GM19467 (cell line): ENCODE results near the gene MEGF8.
A peak's percentile ranks its signal among the peaks of the same experiment; 100 is the strongest.

ENCODE experiments used
- ATAC-seq: cut with Tn5 transposase; IDR thresholded peaks from one replicate; pipeline ENCODE4 v1.9.1; 2021; ENCODE audit warnings: mild to moderate bottlenecking, moderate library complexity; ENCODE audit not compliant: unreplicated experiment

Gene MEGF8

DNA sequence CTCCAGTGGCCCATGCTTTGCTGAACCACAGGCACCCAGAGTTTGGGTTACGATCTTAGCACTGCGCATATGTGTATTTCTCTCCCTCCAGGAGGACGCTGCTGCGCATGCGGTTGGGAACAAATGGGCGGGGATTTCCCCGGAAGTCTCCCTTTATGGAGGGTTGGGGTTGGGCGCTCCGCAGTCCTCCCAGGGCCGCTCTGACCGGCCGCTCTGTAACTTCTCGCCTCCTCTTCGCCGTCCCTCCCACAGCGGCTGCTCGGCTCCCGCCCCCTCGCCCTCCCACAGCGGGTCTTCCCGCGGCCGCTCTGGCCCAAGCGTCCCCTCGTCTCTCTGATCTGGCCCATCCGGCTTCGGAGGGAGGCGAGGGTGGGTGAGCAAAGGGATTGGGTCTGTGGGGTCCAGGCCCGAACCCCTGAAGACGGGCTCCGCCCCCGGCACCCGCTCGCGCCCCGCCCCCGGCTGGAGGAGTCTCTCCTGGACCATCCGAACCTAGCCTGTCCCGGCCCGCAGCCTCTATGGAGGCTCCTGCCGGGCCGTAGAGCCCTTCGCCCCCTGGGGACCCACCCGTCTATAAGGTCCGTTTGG, at the start of gene MEGF8:
Gene MEGF8 (plus strand): TSS at position 328 of the 588 bp plus-strand sequence. CDS start 609 bp downstream, outside the sequence.
- ATAC-seq = peak; percentile 90

- no peak for ATAC-seq
These were observed 49.2 kb upstream of the MEGF8 start for GRCh38 chr19:42276284-42276683.

DNA sequence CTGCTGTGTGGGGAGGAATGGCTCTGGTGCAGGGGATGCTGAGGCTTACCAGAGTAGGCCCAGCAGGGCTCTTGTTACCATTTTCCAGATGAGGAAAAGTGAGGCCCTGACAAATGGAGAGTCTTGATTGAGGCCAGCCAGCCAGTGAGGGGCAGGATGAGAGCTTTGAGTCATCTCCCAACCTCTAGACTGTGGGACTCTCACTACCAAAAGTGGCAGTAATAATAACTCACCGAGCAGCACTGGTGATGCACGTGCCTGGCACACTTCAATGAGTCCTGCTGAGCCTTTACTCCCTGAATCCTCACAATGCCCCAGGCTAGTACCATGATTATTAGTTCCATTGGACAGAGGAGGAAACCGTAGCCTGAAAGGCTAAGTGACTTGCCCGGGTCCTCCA, 48.6 kb upstream of the MEGF8 start:
- no peak for ATAC-seq

GRCh38 chr19:42277821-42278451, 47.5 kb upstream of the MEGF8 start:
- no peak for ATAC-seq

DNA sequence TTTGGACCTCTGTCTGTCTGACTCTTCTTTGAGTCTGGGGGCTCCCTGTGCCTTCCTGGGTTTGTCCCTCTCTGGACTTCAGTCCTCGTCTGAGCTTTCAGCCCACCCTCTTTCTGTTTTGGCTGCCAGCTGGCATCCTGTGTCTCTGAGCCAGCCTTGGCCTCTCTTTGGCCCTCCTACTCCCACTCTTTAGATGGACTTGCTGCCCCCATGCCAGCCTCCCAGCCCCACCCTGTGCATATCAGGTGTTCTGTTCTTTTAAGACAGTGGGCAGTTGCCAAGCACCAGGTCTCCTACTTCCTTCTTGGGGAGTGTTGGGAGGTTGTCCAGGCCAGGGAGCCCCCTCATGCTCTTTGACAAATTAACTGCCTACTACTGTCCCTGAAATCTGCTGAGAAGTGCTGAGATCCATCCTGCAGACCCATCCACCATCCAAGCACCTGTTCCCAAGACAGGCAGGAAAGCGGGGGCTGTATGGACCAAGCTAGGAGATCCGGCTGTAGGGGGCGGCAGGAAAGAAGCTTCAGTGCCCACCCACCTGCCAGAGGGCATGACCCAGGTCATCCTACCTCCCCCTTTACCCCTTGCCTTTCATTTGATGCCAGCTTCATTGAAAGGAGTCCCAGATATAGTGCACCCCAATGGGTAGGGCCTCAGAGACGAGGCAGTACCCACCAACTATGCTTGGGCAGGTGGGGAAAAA, 46.8 kb upstream of the MEGF8 start:
- no peak for ATAC-seq

GRCh38 chr19:42279155-42279901, 46.1 kb upstream of the MEGF8 start:
- no peak for ATAC-seq

- peak; percentile 25 for ATAC-seq
These were observed 45.3 kb upstream of the MEGF8 start for GRCh38 chr19:42279902-42280814.

- no peak for ATAC-seq
These were observed 44.7 kb upstream of the MEGF8 start for GRCh38 chr19:42280815-42281145.

DNA sequence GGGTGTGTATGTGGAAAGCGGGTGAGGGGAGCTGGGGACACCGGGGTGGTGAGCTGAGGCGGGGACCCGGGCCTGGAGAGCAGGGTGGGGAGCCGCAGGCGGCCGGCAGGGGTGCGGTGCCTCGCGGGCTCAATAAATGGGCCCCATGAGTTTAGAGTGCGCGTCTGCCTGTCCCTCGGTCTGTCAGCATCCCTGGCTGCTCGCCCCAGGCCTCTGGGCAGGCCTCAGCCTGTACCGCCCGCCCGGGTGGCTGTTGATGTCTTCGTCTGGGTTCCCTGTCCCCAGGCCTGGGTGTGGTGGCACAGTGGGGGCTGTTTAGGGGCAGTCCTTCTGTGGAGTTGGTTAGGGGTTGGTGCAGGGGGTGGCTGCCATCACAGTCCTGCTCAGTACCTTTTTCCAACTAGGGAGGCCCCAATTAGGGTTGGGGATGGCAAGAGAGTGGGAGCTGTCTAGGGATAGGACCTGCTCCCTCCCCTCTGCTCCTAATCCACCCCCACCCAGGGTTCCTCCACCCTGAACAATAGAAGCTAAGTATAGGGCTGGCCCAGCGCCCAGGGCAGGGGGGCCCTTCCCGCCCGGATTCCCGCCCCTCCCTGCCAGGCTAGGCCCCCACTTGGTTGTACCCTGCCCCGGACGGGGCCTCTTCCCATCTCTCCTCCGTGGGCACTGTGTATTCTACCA, 44.1 kb upstream of the MEGF8 start:
- no peak for ATAC-seq

DNA sequence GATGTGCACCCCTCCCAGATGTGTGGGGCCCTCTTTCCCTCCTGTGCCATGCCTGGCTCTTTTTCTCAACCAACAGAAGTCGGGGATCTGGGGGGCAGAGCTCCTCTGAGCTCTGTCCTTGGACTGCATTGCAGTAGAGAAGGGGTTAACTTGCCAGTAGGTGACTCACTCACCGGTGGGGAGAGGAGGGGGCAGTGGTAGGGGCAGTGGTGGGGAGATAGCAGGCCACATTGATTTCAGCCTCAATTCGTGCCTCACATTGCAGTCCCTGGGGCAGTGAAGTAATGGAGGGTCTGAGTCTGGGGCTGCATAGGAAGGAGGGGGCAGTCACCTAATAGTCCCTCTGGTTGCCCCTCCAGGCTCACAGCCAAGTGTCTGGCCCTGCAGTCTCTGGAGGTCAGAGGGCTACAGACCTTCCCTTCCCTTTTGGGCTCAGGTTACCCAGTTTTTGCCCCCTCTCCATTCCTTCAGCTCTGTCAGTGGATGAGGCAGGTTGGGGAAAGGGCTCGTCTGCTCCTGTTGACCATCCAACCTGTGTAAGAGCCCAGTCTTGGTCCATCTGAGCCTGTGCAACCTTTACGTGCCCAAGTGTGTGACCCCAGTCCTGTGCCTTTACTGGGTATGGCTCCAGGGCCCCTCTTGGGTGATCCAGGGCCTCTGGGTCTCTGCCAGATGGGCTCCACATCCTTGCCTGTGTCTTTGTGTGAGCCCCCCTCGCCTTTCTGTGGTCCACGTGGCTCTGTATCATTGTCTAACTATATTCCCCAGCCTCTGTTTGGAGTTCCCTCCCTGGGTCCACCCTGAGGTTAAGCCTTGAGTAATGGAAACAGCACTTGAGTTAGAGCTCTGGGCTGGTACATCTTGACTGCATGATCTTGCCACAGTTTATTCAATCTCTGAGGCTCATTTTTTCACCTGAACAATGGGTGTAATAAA, 43.3 kb upstream of the MEGF8 start:
- ATAC-seq = no peak

GRCh38 chr19:42282819-42283187, 42.6 kb upstream of the MEGF8 start:
- no peak for ATAC-seq

DNA sequence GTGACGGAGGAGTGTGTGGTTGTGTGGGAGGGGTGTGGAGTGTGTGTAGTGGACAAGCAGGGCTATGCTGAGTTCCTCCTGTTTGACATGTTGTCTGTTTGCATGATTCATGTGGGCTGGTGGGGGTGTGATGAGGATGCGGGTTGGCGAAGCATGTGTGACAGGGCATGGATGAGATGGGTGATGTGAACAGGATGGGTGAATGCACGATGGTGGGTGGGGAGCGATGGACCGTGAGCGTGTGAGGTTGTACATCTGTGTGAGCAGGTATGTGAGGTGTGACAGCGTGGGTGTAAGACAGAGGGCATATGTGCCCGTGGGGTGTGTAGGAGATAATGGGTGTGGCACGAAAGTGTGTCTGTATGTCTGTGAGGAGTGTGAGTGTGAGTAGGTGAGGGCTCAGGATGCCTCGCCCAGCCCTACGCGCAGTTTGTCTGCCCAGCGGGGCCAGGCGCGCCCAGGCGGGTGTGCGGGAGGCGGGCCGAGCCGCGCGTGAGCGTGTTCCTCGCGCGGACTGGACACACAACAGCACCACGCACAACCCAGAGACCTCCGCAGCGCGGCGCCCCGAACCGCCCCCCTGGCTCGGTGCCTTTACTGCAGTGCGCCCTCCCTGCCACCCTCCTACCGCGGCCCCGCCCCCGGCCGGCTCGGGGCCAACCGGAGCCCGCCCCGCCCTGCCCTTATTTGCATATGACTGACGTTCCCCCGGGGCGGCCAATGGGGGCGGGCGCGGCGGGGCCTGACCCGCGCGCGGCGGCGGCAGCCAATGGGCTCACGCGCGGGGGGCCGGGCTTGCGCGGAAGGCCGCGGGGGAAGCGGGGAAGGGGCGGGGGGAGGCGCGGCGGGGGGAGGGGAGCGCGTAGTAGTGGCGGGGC, 42.0 kb upstream of the MEGF8 start:
- ATAC-seq = peak; percentile 34

DNA sequence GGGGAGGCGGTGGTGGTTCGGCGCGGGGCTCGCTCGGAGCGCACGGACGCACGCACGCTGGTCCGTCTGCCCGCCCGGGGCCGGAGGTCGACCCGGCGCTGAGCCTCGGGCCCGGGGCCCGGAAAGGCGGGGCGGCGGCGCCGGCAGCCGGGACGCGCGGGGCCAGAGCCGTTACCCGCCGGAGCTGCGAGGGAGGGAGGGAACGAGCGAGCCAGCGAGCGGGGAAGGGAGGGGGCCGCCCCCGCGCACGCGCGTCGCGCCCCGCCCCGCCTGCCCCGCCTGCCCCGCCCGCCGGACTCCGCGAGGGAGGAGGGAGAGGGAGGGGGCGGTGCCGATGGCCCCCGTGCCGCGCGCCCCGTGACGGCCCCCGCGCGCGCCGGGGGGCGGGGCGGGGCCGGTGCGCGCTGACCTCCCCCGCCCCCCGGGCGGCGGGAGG, 41.4 kb upstream of the MEGF8 start:
- peak; percentile 18 for ATAC-seq

DNA sequence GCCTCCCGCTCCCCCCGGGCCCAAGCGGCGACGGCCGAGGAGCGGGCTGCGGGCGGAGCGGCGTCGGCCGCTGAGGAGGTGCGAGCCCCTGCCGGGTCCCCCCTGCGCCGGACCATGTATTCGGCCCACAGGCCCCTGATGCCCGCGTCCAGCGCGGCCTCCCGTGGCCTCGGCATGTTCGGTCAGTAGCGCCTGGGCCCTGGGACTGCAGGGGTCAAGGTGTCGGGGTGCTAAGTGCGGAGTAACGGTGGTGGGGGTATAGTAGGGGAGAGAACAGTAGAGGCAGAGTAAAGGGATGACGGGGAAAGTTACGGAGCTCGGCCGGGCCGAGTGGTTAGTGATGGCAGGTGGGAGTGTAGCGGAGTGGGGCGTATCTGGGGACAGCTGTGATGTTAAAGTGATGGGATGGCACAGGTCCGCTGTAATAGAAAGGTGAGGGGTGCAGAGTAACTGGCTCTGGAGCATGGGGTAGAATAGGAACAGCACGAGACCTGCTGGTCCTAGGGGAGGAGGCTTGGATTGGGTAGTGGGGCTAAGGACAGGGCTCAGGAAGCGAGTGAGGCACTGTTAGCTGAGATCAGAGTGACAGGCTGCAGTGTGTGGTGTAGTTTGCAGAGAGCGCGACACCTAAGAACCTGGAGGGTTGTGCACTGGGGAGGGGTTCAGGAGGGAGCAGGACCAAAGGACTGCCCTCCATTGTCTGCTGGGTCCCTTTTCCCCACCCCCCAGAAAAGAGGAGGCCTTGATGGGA, 40.7 kb upstream of the MEGF8 start:
- no peak for ATAC-seq

DNA sequence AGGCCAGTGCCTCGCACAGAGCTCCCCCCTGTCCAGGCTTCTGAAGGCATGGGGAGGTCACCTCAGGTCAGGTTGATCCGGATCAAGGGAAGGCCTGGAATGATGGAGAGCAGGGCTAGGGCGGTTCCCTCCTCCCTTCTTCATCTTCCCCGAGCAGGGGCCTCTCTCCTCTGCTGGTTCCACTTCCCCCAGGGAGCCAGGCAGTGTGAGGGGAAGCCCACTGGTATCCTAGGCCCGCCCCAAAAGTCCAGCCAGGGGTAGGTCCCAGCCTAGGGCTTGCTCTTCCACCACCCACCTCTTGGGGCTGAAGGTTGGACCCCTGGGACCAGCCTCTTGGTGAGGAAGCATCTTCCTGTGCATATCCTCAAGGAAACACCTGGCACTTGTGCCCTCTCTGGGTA, 39.9 kb upstream of the MEGF8 start:
- no peak for ATAC-seq

- no peak for ATAC-seq
These were observed 39.5 kb upstream of the MEGF8 start for GRCh38 chr19:42285988-42286348.

GRCh38 chr19:42286349-42287016, 39.0 kb upstream of the MEGF8 start:
- ATAC-seq = no peak
